ENCODE data around the gene EXTL1. TPM values are rescaled to one million over a fixed set of nuclear protein-coding genes. Genes with fewer than 3 reads are reported as not detected.

EXTL1 gene
- total RNA-seq, 1 donor from 2014 or later, result 4.3 TPM

GRCh38 chr1:26069941-26070295, 48.3 kb downstream of the EXTL1 start:
- no peak for DNase-seq (ENCODE audit: low spot score)
- Mint-ChIP-seq H3K9me3 (ENCODE audit: low read depth) (no peaks in the 10 kb centered on the region), H3K4me3 (ENCODE audit: unreplicated experiment) (no peak overlapping the region), H3K4me1 (ENCODE audit: low read depth) (peaks cover 6% of the 10 kb centered on the region), H3K36me3 (ENCODE audit: low read depth) (peaks cover 3% of the 10 kb centered on the region), H3K27ac (ENCODE audit: unreplicated experiment) (no peak overlapping the region), H3K27me3 (ENCODE audit: low read depth) (peaks cover 27% of the 10 kb centered on the region)
- no peak for TF ChIP-seq CTCF (IDR thresholded peaks at IDR 0.05)

GRCh38 chr1:26070296-26070962, 48.9 kb downstream of the EXTL1 start:
- no peak for TF ChIP-seq CTCF (IDR thresholded peaks at IDR 0.05)
- H3K27me3 Mint-ChIP-seq (ENCODE audit: low read depth), result peaks cover 27% of the 10 kb centered on the region
- no peak for DNase-seq (ENCODE audit: low spot score)
- H3K27ac Mint-ChIP-seq (ENCODE audit: unreplicated experiment), result no peak overlapping the region
- H3K9me3 Mint-ChIP-seq (ENCODE audit: low read depth), result no peaks in the 10 kb centered on the region
- H3K4me3 Mint-ChIP-seq (ENCODE audit: unreplicated experiment), result no peak overlapping the region
- H3K4me1 Mint-ChIP-seq (ENCODE audit: low read depth), result peaks cover 6% of the 10 kb centered on the region
- peaks cover 3% of the 10 kb centered on the region for H3K36me3 Mint-ChIP-seq (ENCODE audit: low read depth)

- peaks cover 27% of the 10 kb centered on the region for H3K27me3 Mint-ChIP-seq (ENCODE audit: low read depth)
- no peak for TF ChIP-seq CTCF (IDR thresholded peaks at IDR 0.05)
- H3K36me3 Mint-ChIP-seq (ENCODE audit: low read depth), result peaks cover 3% of the 10 kb centered on the region
These were observed 49.4 kb downstream of the EXTL1 start for GRCh38 chr1:26070963-26071342.

GRCh38 chr1:26072305-26072704, 50.7 kb downstream of the EXTL1 start:
- peaks cover 26% of the 10 kb centered on the region for H3K27me3 Mint-ChIP-seq (ENCODE audit: low read depth)
- no peak overlapping the region for H3K27ac Mint-ChIP-seq (ENCODE audit: unreplicated experiment)
- TF ChIP-seq CTCF (IDR thresholded peaks at IDR 0.05), result no peak
- peaks cover 3% of the 10 kb centered on the region for H3K36me3 Mint-ChIP-seq (ENCODE audit: low read depth)
- H3K4me1 Mint-ChIP-seq (ENCODE audit: low read depth), result peaks cover 6% of the 10 kb centered on the region
- no peak for DNase-seq (ENCODE audit: low spot score)
- no peaks in the 10 kb centered on the region for H3K9me3 Mint-ChIP-seq (ENCODE audit: low read depth)
- no peak overlapping the region for H3K4me3 Mint-ChIP-seq (ENCODE audit: unreplicated experiment)

More at GRCh38 chr1:26070963-26071342, 49.4 kb downstream of the EXTL1 start:
- no peak overlapping the region for H3K27ac Mint-ChIP-seq (ENCODE audit: unreplicated experiment)
- DNase-seq (ENCODE audit: low spot score), result no peak
- no peak overlapping the region for H3K4me3 Mint-ChIP-seq (ENCODE audit: unreplicated experiment)
- H3K9me3 Mint-ChIP-seq (ENCODE audit: low read depth), result no peaks in the 10 kb centered on the region
- peaks cover 6% of the 10 kb centered on the region for H3K4me1 Mint-ChIP-seq (ENCODE audit: low read depth)

GRCh38 chr1:26075421-26076144, 54.0 kb downstream of the EXTL1 start:
- no peaks in the 10 kb centered on the region for H3K4me1 Mint-ChIP-seq (ENCODE audit: low read depth)

More at GRCh38 chr1:26075421-26076144, 54.0 kb downstream of the EXTL1 start:
- DNase-seq (ENCODE audit: low spot score), result no peak
- Mint-ChIP-seq H3K4me3 (ENCODE audit: unreplicated experiment) (no peak overlapping the region), H3K9me3 (ENCODE audit: low read depth) (no peaks in the 10 kb centered on the region), H3K27ac (ENCODE audit: unreplicated experiment) (no peak overlapping the region), H3K36me3 (ENCODE audit: low read depth) (peaks cover 3% of the 10 kb centered on the region), H3K27me3 (ENCODE audit: low read depth) (peaks cover 24% of the 10 kb centered on the region)
- no peak for TF ChIP-seq CTCF (IDR thresholded peaks at IDR 0.05)

Data from chondrocyte (in vitro differentiated cells).